SK-N-SH (cell line): ENCODE results near the gene NCS1. TPM values are rescaled to one million over a fixed set of nuclear protein-coding genes. Genes with fewer than 3 reads are reported as not detected.

ENCODE experiments used
- CTCF ChIA-PET: fragments of 300-600, 350-600 bp; formaldehyde crosslinking; extraction: SDS; loops from one replicate; lab custom pipeline; 2021; lab: Yijun Ruan, JAX
- POLR2A ChIA-PET: fragments of 350-600 bp; sonication (Branson Sonifier 250); formaldehyde crosslinking; extraction: SDS; loops from one replicate; lab custom pipeline; 2020; ENCODE audit warnings: antibody characterized with exemption, inconsistent platforms; lab: Yijun Ruan, JAX
- DNase-seq: peaks from one replicate; pipeline ENCODE4 v3.0.0; 2012
- H2AFZ ChIP-seq: fragments of 200-600 bp; sonication (generic); 2 replicates; pipeline ENCODE4 v1.8.1; 2016; ENCODE audit warnings: antibody characterized with exemption, mild to moderate bottlenecking, low read depth
- H3F3A ChIP-seq: fragments of 200-600 bp; sonication (generic); replicated peaks from 2 replicates; pipeline ENCODE3; 2016; ENCODE audit warnings: antibody characterized with exemption, mild to moderate bottlenecking; ENCODE audit not compliant: insufficient read depth
- H3K27ac ChIP-seq, 2 experiments: fragments of 200-500 bp in 1 of 2; fragments of 200-600 bp in 1 of 2; sonication (Bioruptor generic) in 1 of 2; sonication (generic), shearing (Covaris generic) in 1 of 2; 2 replicates each; pipeline versions ENCODE4 v1.5.1 to v1.6.1; 2014 to 2016; ENCODE audit warnings: low read depth in 2 of 2, inconsistent platforms in 1 of 2, low read length in 1 of 2, mild to moderate bottlenecking in 1 of 2, mixed read lengths in 1 of 2
- H3K27me3 ChIP-seq: fragments of 200-600 bp; sonication (generic), shearing (Covaris generic); 2 replicates; pipeline ENCODE4 v1.6.1; 2016; ENCODE audit warnings: mixed run types; ENCODE audit not compliant: insufficient read depth
- H3K36me3 ChIP-seq, 2 experiments: fragments of 200-500 bp in 1 of 2; fragments of 200-600 bp in 1 of 2; sonication (Bioruptor generic) in 1 of 2; sonication (generic) in 1 of 2; replicated peaks in 1 of 2; 2 replicates each; pipeline versions ENCODE3 to v1.5.1; 2014 to 2016; ENCODE audit warnings: low read length in 1 of 2, mild to moderate bottlenecking in 1 of 2; ENCODE audit not compliant: insufficient read depth in 2 of 2, control insufficient read depth in 1 of 2
- H3K4me1 ChIP-seq, 2 experiments: fragments of 200-500 bp in 1 of 2; fragments of 200-600 bp in 1 of 2; sonication (Bioruptor generic) in 1 of 2; sonication (generic), shearing (Covaris generic) in 1 of 2; 2 replicates each; pipeline versions ENCODE4 v1.5.1 to v1.6.1; 2014 to 2016; ENCODE audit warnings: low read depth in 1 of 2, low read length in 1 of 2, mixed run types in 1 of 2; ENCODE audit not compliant: insufficient read depth in 2 of 2, control insufficient read depth in 1 of 2
- H3K4me2 ChIP-seq: fragments of 200-600 bp; sonication (generic), shearing (Covaris generic); 2 replicates; pipeline ENCODE4 v1.6.1; 2017; ENCODE audit warnings: mixed run types
- H3K4me3 ChIP-seq, 2 experiments: fragments of 200-500 bp in 1 of 2; fragments of 200-600 bp in 1 of 2; sonication (Bioruptor generic) in 1 of 2; sonication (generic), shearing (Covaris generic) in 1 of 2; 2 replicates each; pipeline versions ENCODE4 v1.5.1 to v1.8.1; 2014 to 2016; ENCODE audit warnings: low read depth in 2 of 2, inconsistent platforms in 1 of 2, low read length in 1 of 2, mild to moderate bottlenecking in 1 of 2, mixed read lengths in 1 of 2, moderate library complexity in 1 of 2
- H3K79me2 ChIP-seq: fragments of 200-600 bp; sonication (generic); 2 replicates; pipeline ENCODE4 v1.8.1; 2017; ENCODE audit warnings: mild to moderate bottlenecking; ENCODE audit not compliant: insufficient read depth
- H3K9ac ChIP-seq: fragments of 200-600 bp; sonication (generic); 2 replicates; pipeline ENCODE4 v1.6.1; 2017; ENCODE audit warnings: mixed run types
- H3K9me2 ChIP-seq: fragments of 200-600 bp; sonication (generic); 2 replicates; pipeline ENCODE4 v1.6.1; 2017; ENCODE audit warnings: mixed run types
- H3K9me3 ChIP-seq: fragments of 200-600 bp; sonication (generic); 2 replicates; pipeline ENCODE4 v1.6.1; 2017; ENCODE audit warnings: mixed run types, mild to moderate bottlenecking, moderate library complexity
- H4K20me1 ChIP-seq: fragments of 200-600 bp; sonication (generic); 2 replicates; pipeline ENCODE4 v1.6.1; 2017; ENCODE audit warnings: mild to moderate bottlenecking, mixed run types; ENCODE audit not compliant: insufficient read depth
- CTCF ChIP-seq: fragments of 200-600 bp; sonication (generic); IDR thresholded peaks from 2 replicates; pipeline ENCODE4 v1.6.1; 2017; ENCODE audit warnings: antibody characterized with exemption, mild to moderate bottlenecking, moderate library complexity
- EZH2phosphoT487 ChIP-seq: fragments of 200-600 bp; sonication (generic); IDR thresholded peaks from 2 replicates; pipeline ENCODE4 v1.6.1; 2017; ENCODE audit warnings: low read depth, mixed run types, mild to moderate bottlenecking, antibody characterized with exemption, moderate library complexity, borderline replicate concordance
- FOXJ3 ChIP-seq: sonication (generic); formaldehyde crosslinking; IDR thresholded peaks from 2 replicates; pipeline ENCODE4 v1.5.1; 2020; ENCODE audit warnings: mild to moderate bottlenecking, missing genetic modification reagents
- GABPA ChIP-seq: IDR thresholded peaks from 2 replicates; pipeline ENCODE4 v1.4.0; 2012; ENCODE audit warnings: low read depth, mild to moderate bottlenecking
- GATA2 ChIP-seq: sonication (generic); formaldehyde crosslinking; IDR thresholded peaks from 2 replicates; pipeline ENCODE4 v1.5.0; 2020; ENCODE audit warnings: mild to moderate bottlenecking, missing genetic modification reagents
- IRF3 ChIP-seq: fragments of 150-350 bp; IDR thresholded peaks from 2 replicates; pipeline ENCODE4 v1.6.1; 2016; ENCODE audit warnings: mild to moderate bottlenecking, low read depth, low read length
- JUND ChIP-seq: IDR thresholded peaks from 2 replicates; pipeline ENCODE4 v1.4.0; 2012
- MAX ChIP-seq: IDR thresholded peaks from 2 replicates; pipeline ENCODE4 v1.4.0; 2012; ENCODE audit warnings: low read depth
- MEF2A ChIP-seq: IDR thresholded peaks from 2 replicates; pipeline ENCODE4 v1.4.0; 2012; ENCODE audit warnings: low read depth, borderline replicate concordance
- NFIC ChIP-seq: IDR thresholded peaks from 2 replicates; pipeline ENCODE4 v1.4.0; 2012; ENCODE audit warnings: borderline replicate concordance
- NRF1 ChIP-seq: IDR thresholded peaks from 2 replicates; pipeline ENCODE4 v1.6.1; 2012; ENCODE audit warnings: low read depth, mild to moderate bottlenecking, low read length
- POLR2AphosphoS5 ChIP-seq: IDR thresholded peaks from 2 replicates; pipeline ENCODE4 v1.6.1; 2012; ENCODE audit warnings: low read depth, low read length
- RCOR1 ChIP-seq: fragments of 150-350 bp; IDR thresholded peaks from 2 replicates; pipeline ENCODE4 v1.6.1; 2017; ENCODE audit warnings: antibody characterized with exemption, low read length
- SIN3A ChIP-seq: IDR thresholded peaks from 2 replicates; pipeline ENCODE4 v1.6.1; 2012; ENCODE audit warnings: low read depth, mild to moderate bottlenecking, low read length, moderate library complexity, borderline replicate concordance
- SMC3 ChIP-seq: IDR thresholded peaks from 2 replicates; pipeline ENCODE4 v1.6.1; 2012; ENCODE audit warnings: low read depth, low read length, improper control_type of control experiment
- TAF1 ChIP-seq: IDR thresholded peaks from 2 replicates; pipeline ENCODE4 v1.6.1; 2012; ENCODE audit warnings: low read depth, mild to moderate bottlenecking, low read length, moderate library complexity, borderline replicate concordance
- TCF12 ChIP-seq: IDR thresholded peaks from 2 replicates; pipeline ENCODE4 v1.4.0; 2012
- YY1 ChIP-seq: IDR thresholded peaks from 2 replicates; pipeline ENCODE4 v1.4.0; 2012; ENCODE audit warnings: low read depth, mild to moderate bottlenecking
- WGBS: methylation state at CpG from one replicate; pipeline ENCODE4 v1.1.6; 2017; ENCODE audit warnings: low lambda C conversion rate; 5-methylcytosine and 5-hydroxymethylcytosine counted together
- polyA plus RNA-seq, 3 experiments: library from polyadenylated mRNA; depleted of rRNA; stranded (reverse); fragments of >200 nt; gene quantifications; 2 replicates each; pipeline ENCODE4 v1.2.3, GENCODE V29; 2012

The NCS1 gene
- polyA plus RNA-seq, 1 of the 3 experiments (the other 2 are of a cell fraction) = 40.6 TPM

GRCh38 chr9:130138791-130139190 lies 33.4 kb upstream of the NCS1 start:
- Histone ChIP-seq H4K20me1 (no peaks in the 10 kb centered on the region), H3K9ac (no peak overlapping the region), H3K9me2 (no peaks in the 10 kb centered on the region), H3K27me3 (no peaks in the 10 kb centered on the region), H3K27ac (peak overlapping the region in 1 of 2 experiments; percentile 77; a peak in 2 of 4 replicates), H3K4me2 (peak overlapping the region; percentile 42; the same call in 1 of the 2 replicates), H2AFZ (no peak overlapping the region), H3F3A (peaks cover 23% of the 10 kb centered on the region), H3K36me3 (peaks cover 5 to 13% of the 10 kb centered on the region in 2 experiments), H3K9me3 (no peaks in the 10 kb centered on the region), H3K4me3 (no peak overlapping the region), H3K79me2 (no peaks in the 10 kb centered on the region), H3K4me1 (peaks cover 24 to 36% of the 10 kb centered on the region in 2 experiments; a peak in 3 of 4 replicates)
- 81% methylated on average over 6 of the region's 6 CpGs for WGBS
- TF ChIP-seq IRF3 = no peak
- TF ChIP-seq NFIC = peak; percentile 75; the same call in 1 of the 2 replicates
- TF ChIP-seq MAX = peak; percentile 42; the same call in 1 of the 2 replicates
- peak; percentile 29; the same call in 1 of the 2 replicates for TF ChIP-seq TCF12
- no peak for TF ChIP-seq CTCF
- no peak for DNase-seq
- ChIA-PET POLR2A (no interaction called here), CTCF (interaction anchor here (0.9 to 1.0 kb wide), 2 partner anchors 31 to 32 kb away, joined by 3 read pairs; no protein-coding TSS in a partner anchor)

GRCh38 chr9:130139251-130139650 lies 33.0 kb upstream of the NCS1 start:
- H3K4me2 ChIP-seq = peak overlapping the region; percentile 42; the same call in 1 of the 2 replicates

More at GRCh38 chr9:130139251-130139650, 33.0 kb upstream of the NCS1 start:
- Histone ChIP-seq H4K20me1 (no peaks in the 10 kb centered on the region), H3F3A (peaks cover 23% of the 10 kb centered on the region), H3K79me2 (no peaks in the 10 kb centered on the region), H3K4me1 (peaks cover 26 to 36% of the 10 kb centered on the region in 2 experiments; a peak in 3 of 4 replicates), H3K27me3 (no peaks in the 10 kb centered on the region), H3K9me3 (no peaks in the 10 kb centered on the region), H3K27ac (peak overlapping the region in 1 of 2 experiments; percentile 77; a peak in 3 of 4 replicates), H2AFZ (no peak overlapping the region), H3K9me2 (no peaks in the 10 kb centered on the region), H3K9ac (no peak overlapping the region), H3K4me3 (no peak overlapping the region), H3K36me3 (peaks cover 4 to 13% of the 10 kb centered on the region in 2 experiments)
- DNase-seq = no peak
- WGBS = 94% methylated on average over 10 of the region's 10 CpGs
- ChIA-PET CTCF (interaction anchor here (0.9 kb wide), 1 partner anchor 32 kb away, joined by 3 read pairs; no protein-coding TSS in a partner anchor), POLR2A (no interaction called here)
- TF ChIP-seq IRF3 (no peak), EZH2phosphoT487 (no peak), SIN3A (no peak), JUND (no peak), FOXJ3 (CRISPR knock-in tag) (no peak), TCF12 (no peak), MEF2A (no peak), RCOR1 (no peak), POLR2AphosphoS5 (no peak), SMC3 (no peak), TAF1 (no peak), NRF1 (no peak), GATA2 (no peak), YY1 (no peak), MAX (no peak), GABPA (no peak)
